BLaER1 (cell line): ENCODE data around the gene MIGA2.
A peak's percentile ranks its signal among the peaks of the same experiment; 100 is the strongest.
"Not testable (repeated sequence)": the region's sequence is repeated elsewhere in the genome, so short reads cannot be mapped to it uniquely, and the experiment has no call there.

Experiments
- H3K27ac ChIP-seq: shearing (Covaris generic); formaldehyde crosslinking; 2 replicates; pipeline ENCODE4 v1.8.1; 2022
- H3K27me3 ChIP-seq: shearing (Covaris generic); formaldehyde crosslinking; 2 replicates; pipeline ENCODE4 v1.8.1; 2022
- H3K36me3 ChIP-seq: shearing (Covaris generic); formaldehyde crosslinking; 2 replicates; pipeline ENCODE4 v1.8.1; 2022
- H3K4me1 ChIP-seq: shearing (Covaris generic); formaldehyde crosslinking; 2 replicates; pipeline ENCODE4 v1.8.1; 2022
- H3K4me2 ChIP-seq: shearing (Covaris generic); formaldehyde crosslinking; 2 replicates; pipeline ENCODE4 v1.8.1; 2022
- H3K4me3 ChIP-seq: shearing (Covaris generic); formaldehyde crosslinking; 2 replicates; pipeline ENCODE4 v1.8.1; 2022
- H3K9ac ChIP-seq: shearing (Covaris generic); formaldehyde crosslinking; 2 replicates; pipeline ENCODE4 v1.8.1; 2022
- H3K9me3 ChIP-seq: shearing (Covaris generic); formaldehyde crosslinking; 2 replicates; pipeline ENCODE4 v1.8.1; 2022
- H4K20me1 ChIP-seq: shearing (Covaris generic); formaldehyde crosslinking; 2 replicates; pipeline ENCODE4 v1.8.1; 2022
- Cebpa-rat ChIP-seq: shearing (Covaris generic); IDR thresholded peaks from 2 replicates; pipeline ENCODE4 v1.8.1; 2022

The MIGA2 gene, protein sequence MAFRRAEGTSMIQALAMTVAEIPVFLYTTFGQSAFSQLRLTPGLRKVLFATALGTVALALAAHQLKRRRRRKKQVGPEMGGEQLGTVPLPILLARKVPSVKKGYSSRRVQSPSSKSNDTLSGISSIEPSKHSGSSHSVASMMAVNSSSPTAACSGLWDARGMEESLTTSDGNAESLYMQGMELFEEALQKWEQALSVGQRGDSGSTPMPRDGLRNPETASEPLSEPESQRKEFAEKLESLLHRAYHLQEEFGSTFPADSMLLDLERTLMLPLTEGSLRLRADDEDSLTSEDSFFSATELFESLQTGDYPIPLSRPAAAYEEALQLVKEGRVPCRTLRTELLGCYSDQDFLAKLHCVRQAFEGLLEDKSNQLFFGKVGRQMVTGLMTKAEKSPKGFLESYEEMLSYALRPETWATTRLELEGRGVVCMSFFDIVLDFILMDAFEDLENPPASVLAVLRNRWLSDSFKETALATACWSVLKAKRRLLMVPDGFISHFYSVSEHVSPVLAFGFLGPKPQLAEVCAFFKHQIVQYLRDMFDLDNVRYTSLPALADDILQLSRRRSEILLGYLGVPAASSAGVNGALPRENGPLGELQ

DNA sequence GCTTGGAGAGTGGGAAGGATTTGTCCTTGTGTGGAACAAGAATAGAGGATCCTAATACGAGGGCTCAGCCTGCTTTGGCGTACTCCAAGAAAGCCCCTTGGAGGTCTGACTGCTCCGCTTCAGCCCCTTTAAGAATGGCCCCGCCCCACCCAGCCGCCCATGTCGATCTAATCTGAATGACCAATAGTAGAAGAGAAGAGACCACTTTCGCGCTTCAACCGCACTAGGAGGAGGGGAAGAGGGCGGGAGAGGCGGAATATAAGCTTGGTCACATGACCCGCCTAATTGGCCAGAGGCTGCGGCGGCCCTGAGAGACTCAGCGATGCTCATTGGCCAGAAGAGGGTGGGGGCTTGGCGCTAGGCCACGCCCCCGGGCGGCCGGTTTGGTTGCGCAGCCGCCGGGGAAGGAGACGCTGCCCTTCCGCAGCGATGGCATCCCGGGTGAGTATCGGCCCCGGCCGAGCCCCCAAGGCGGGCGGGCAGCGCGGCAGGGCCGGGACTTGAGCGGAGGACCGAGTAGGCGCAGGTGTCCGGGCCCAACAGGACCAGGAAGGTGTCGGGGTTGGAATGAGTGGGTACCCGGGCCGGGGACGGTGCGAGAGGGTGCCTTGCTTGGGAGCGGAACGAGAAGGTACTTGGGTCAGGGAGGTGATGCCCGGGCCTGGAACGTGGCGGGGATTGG, at the start of gene MIGA2:
MIGA2 (plus strand) TSS at position 386 of the 682 bp plus-strand sequence. CDS start 3,969 bp downstream, outside the sequence.
- H3K4me3 ChIP-seq: peak within 1 kb of the TSS; percentile 98
- TF ChIP-seq Cebpa-rat: no peak
- peak within 1 kb of the TSS; percentile 80 for H3K27ac ChIP-seq
- H3K27me3 ChIP-seq: no peaks in the 10 kb centered on the region
- H3K9ac ChIP-seq: peak within 1 kb of the TSS; percentile 91
- no peaks in the 10 kb centered on the region for H3K9me3 ChIP-seq
- H3K4me1 ChIP-seq: peaks cover 28% of the 10 kb centered on the region
- H3K4me2 ChIP-seq: peak within 1 kb of the TSS; percentile 98
- peaks cover 25% of the 10 kb centered on the region for H4K20me1 ChIP-seq
- H3K36me3 ChIP-seq: peaks cover 15% of the 10 kb centered on the region

DNA sequence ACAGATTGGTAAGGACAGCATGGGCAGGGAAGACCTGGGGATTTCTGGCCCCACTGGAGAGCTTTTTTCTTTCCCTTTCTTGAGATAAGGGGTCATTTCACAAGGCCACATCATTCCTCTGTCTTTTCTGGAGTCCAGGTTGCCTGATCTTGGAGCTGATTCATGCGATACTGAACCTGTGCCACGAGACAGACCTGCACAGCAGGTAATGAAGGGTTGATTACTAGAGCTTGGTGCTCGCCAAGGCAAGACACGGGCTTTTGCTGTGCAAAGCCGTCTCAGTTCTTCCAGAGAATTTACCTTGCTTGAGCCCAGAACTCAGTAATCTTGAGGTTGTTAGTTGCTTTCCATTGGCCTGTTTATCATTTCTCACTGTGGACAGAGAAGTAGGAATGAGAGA, 49.8 kb upstream of the MIGA2 start:
- Histone ChIP-seq H3K9me3 (no peaks in the 10 kb centered on the region), H4K20me1 (no peaks in the 10 kb centered on the region), H3K27me3 (no peaks in the 10 kb centered on the region), H3K4me1 (peaks cover 30% of the 10 kb centered on the region), H3K27ac (no peak overlapping the region), H3K4me3 (no peak overlapping the region), H3K9ac (no peak overlapping the region), H3K4me2 (no peak overlapping the region), H3K36me3 (peaks cover 99% of the 10 kb centered on the region)
- no peak for TF ChIP-seq Cebpa-rat

DNA sequence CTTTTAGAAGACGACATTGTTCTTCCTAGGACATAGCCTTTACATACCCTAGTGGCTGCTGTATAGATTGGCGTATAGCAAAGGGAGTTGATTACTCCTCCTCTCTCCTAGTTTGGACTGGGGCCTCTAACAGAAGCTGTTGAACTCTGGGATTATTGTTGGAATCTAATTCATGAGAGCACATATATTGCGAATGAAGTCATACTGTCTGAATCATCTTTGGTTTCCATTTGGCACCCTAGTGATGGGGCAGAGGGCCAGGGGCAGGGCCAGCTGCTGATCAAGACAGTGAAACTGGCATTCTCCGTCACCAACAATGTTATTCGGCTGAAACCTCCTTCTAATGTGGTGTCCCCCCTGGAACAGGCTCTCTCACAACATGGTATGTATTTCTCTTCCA, 48.6 kb upstream of the MIGA2 start:
- H3K27ac ChIP-seq: no peak overlapping the region
- H3K9me3 ChIP-seq: no peaks in the 10 kb centered on the region
- no peak overlapping the region for H3K4me3 ChIP-seq
- peaks cover 98% of the 10 kb centered on the region for H3K36me3 ChIP-seq
- no peak for TF ChIP-seq Cebpa-rat
- H4K20me1 ChIP-seq: no peaks in the 10 kb centered on the region
- H3K9ac ChIP-seq: no peak overlapping the region
- H3K4me1 ChIP-seq: peaks cover 41% of the 10 kb centered on the region
- no peak overlapping the region for H3K4me2 ChIP-seq
- H3K27me3 ChIP-seq: no peaks in the 10 kb centered on the region

DNA sequence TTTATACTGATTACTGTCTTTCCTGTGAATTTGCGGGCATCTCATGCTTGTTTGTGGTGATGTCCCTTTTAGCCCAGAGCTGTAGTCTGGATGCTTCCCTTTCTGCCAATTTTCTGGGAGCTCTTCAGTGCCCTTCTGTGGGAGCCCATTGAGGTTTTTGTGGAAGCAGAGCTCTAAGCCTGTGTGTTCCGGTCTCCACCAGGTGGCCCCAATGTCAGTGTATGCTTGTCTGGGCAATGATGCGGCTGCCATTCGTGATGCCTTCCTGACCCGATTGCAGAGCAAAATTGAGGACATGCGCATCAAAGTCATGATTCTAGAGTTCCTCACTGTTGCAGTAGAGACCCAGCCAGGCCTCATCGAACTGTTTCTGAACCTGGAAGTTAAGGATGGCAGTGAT, 43.4 kb upstream of the MIGA2 start:
- Histone ChIP-seq H3K9me3 (no peaks in the 10 kb centered on the region), H3K4me2 (no peak overlapping the region), H3K27ac (no peak overlapping the region), H3K4me3 (no peak overlapping the region), H3K4me1 (peaks cover 82% of the 10 kb centered on the region), H4K20me1 (peaks cover 22% of the 10 kb centered on the region), H3K36me3 (peaks cover 91% of the 10 kb centered on the region), H3K27me3 (no peaks in the 10 kb centered on the region), H3K9ac (no peak overlapping the region)
- no peak for TF ChIP-seq Cebpa-rat

DNA sequence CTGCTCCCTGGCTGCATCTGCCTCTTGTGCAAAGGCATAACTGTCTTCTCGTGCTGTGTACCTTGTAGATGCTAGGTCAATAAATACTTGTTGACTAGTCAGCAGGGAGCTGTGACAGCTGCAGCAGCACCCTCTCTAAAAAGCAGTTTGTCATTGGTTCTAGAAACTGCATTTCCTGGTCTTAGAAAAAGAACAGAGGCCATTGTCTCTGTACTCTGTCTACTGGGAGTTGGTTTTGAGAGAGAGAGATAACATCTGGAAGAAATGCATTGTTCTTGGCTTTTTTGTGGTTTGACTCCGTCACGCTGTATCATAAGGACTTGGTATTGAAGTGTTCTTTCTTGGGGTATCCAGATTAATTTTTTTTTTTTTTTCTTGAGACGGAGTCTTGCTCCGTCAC, 40.6 kb upstream of the MIGA2 start:
- Histone ChIP-seq H3K4me1 (peaks cover 61% of the 10 kb centered on the region), H3K9ac (peak overlapping the region; percentile 52; the same call in 1 of the 2 replicates), H3K27ac (peak overlapping the region; percentile 55), H3K36me3 (peaks cover 91% of the 10 kb centered on the region), H4K20me1 (peaks cover 22% of the 10 kb centered on the region), H3K27me3 (no peaks in the 10 kb centered on the region), H3K4me2 (peak overlapping the region; percentile 75), H3K4me3 (no peak overlapping the region), H3K9me3 (no peaks in the 10 kb centered on the region)
- no peak for TF ChIP-seq Cebpa-rat

DNA sequence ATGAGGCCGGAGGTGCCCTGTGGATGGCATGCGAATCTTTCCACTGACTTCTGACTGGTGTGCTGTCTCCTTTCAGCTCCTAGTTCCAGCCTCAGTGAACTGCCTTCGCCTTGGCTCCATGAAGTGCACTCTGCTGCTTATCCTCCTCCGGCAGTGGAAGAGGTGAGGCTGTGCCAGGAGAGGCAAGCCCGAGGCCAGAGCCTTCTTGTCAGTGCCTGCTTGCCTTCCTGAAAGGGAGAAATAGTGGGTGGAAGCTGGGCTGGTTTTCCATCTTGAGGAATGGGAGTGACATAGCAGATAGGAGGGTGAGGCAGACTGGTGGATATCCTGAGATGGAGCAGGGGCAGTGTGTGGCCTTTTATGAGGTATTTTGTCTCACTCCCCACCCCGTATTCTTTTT, 38.0 kb upstream of the MIGA2 start:
- H3K36me3 ChIP-seq: peaks cover 94% of the 10 kb centered on the region
- H3K4me1 ChIP-seq: peaks cover 34% of the 10 kb centered on the region
- H3K9ac ChIP-seq: no peak overlapping the region
- no peaks in the 10 kb centered on the region for H3K27me3 ChIP-seq
- no peak overlapping the region for H3K4me3 ChIP-seq
- no peak overlapping the region for H3K27ac ChIP-seq
- TF ChIP-seq Cebpa-rat: no peak
- H4K20me1 ChIP-seq: peaks cover 22% of the 10 kb centered on the region
- no peaks in the 10 kb centered on the region for H3K9me3 ChIP-seq
- H3K4me2 ChIP-seq: no peak overlapping the region

DNA sequence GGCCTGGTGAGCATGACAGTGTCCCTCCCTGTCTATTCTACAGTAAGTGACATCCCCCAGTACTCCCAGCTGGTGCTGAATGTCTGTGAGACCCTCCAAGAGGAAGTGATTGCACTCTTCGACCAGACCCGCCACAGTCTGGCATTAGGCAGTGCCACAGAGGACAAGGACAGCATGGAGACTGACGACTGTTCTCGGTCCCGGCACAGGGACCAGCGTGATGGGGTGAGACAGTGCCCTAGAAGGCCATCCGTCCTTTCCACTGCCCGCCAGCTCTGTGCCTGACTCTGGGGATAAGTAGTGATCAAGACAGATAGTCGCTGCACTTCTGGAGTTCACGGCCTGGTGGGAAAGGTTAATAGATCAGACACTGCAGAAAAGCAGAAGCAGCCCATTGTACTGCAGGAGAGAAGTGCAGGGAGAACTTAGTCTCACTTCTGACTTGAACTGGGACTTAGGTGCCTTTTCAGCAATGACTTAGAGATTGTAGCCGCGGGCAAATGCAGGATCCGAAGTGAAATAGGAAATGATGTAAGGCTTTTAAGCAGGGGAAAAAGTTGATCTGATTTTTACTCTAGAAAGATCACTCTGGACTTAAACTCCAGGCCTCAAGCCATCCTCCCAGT, 36.7 kb upstream of the MIGA2 start:
- Histone ChIP-seq H3K27me3 (no peaks in the 10 kb centered on the region), H3K4me2 (no peak overlapping the region), H4K20me1 (peaks cover 22% of the 10 kb centered on the region), H3K9ac (no peak overlapping the region), H3K36me3 (peaks cover 94% of the 10 kb centered on the region), H3K4me3 (no peak overlapping the region), H3K4me1 (peaks cover 22% of the 10 kb centered on the region), H3K9me3 (no peaks in the 10 kb centered on the region), H3K27ac (no peak overlapping the region)
- no peak for TF ChIP-seq Cebpa-rat

DNA sequence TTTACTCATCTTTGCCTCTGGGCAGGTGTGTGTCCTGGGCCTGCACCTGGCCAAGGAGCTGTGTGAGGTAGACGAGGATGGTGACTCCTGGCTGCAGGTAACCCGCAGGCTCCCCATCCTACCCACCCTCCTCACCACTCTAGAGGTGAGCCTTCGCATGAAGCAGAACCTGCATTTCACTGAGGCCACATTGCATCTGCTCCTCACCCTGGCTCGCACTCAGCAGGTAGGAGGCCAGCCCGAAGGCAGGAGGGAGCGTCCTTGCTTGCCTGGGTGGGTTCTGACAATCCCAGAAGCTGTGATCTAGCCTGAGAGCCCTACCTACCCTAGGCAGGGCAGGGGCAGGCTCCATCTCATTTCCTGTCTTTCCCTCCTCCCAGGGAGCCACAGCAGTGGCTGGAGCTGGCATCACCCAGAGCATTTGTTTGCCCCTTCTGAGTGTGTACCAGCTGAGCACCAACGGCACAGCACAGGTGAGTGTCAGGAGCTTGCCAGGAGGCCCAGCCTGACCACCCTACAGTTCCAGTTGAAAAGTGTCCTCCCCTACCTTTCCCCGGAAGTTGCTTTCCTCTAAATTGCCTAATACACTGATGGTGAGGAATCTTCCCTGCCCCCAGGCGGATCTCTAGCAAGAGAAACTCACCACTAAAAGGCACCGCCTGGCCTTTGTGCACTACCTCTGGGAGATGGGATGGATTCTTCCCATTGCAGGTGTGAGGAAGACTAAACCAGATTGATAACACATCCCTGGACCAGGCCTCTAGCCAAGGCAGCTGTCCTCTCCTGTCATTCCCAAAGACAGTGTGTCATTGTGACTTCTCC, 34.7 kb upstream of the MIGA2 start:
- no peak for TF ChIP-seq Cebpa-rat
- Histone ChIP-seq H3K4me2 (no peak overlapping the region), H3K27me3 (no peaks in the 10 kb centered on the region), H3K27ac (no peak overlapping the region), H3K9ac (no peak overlapping the region), H3K36me3 (peaks cover 100% of the 10 kb centered on the region), H3K9me3 (no peaks in the 10 kb centered on the region), H3K4me3 (no peak overlapping the region), H4K20me1 (peaks cover 23% of the 10 kb centered on the region), H3K4me1 (peaks cover 1% of the 10 kb centered on the region)

DNA sequence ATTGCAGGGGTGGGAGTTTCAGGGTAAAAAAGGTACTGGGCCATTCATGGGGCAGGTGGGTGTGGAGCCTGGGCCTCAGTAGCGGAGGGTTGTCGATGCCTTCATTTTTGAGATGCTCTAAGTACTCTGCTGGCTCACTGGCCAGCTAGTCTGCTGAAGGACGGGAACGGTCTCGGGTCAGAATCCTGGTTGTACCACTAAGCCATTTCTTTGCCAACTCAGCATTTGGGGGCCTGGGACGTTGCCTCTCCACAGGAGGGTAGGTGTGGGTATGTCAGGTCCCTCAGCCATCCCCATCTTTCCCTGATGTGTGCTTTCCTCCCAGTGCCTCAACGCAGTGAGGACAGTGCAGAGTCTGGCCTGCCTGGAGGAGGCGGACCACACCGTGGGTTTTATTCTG, 33.4 kb upstream of the MIGA2 start:
- H3K4me2 ChIP-seq: no peak overlapping the region
- H3K36me3 ChIP-seq: peaks cover 99% of the 10 kb centered on the region
- no peaks in the 10 kb centered on the region for H3K9me3 ChIP-seq
- H3K27me3 ChIP-seq: no peaks in the 10 kb centered on the region
- peaks cover 12% of the 10 kb centered on the region for H3K4me1 ChIP-seq
- H3K9ac ChIP-seq: no peak overlapping the region
- no peak overlapping the region for H3K4me3 ChIP-seq
- no peak overlapping the region for H3K27ac ChIP-seq
- peaks cover 28% of the 10 kb centered on the region; the same call in 1 of the 2 replicates for H4K20me1 ChIP-seq
- no peak for TF ChIP-seq Cebpa-rat

DNA sequence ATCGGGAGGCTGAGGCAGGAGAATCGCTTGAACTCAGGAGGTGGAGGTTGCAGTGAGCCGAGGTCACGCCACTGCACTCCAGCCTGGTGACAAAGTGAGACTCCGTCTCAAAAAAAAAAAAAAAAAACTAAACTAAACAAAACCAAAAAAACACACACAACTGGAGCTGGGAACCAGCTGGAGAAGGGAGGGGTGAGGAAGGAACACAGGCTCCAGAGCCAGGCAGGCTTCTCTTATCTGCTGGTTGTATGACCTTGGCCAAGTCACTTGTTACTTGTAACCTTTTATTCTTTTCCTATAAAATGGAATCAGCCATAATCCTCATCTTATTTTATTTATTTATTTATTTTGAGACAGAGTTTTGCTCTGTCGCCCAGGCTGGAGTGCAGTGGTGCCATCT, 32.3 kb upstream of the MIGA2 start:
- H3K4me3 ChIP-seq, H3K9ac ChIP-seq, H3K4me2 ChIP-seq, H3K27ac ChIP-seq, H3K27me3 ChIP-seq, H3K9me3 ChIP-seq: not testable (repeated sequence)
- H3K36me3 ChIP-seq: peaks cover 99% of the 10 kb centered on the region
- H4K20me1 ChIP-seq: peaks cover 37% of the 10 kb centered on the region; the same call in 1 of the 2 replicates
- peaks cover 23% of the 10 kb centered on the region for H3K4me1 ChIP-seq
